ENCODE measurements around the gene CACNB2. TPM values are rescaled to one million over a fixed set of nuclear protein-coding genes. Genes with fewer than 3 reads are reported as not detected.

The CACNB2 gene
- not detected in 2 replicates for total RNA-seq

GRCh38 chr10:18140149-18140956 is at the start of gene CACNB2:
TSS of gene CACNB2 (plus strand) at chr10:18140424.

Other genes with a start within 250 kb of the CACNB2 start
- gene SLC39A12, start 188.5 kb upstream of the CACNB2 start, total RNA-seq, result under 0.01 TPM in 1 of 2 replicates, not detected in the other